GM18507 (cell line): ENCODE data around the gene STXBP4.

Experiments used
- DNase-seq: peaks from one replicate; pipeline ENCODE4 v3.0.0; 2011; ENCODE audit warnings: low read depth; ENCODE audit not compliant: insufficient read length; ENCODE audit errors: extremely low spot score
- FAIRE-seq: peaks from 2 replicates; lab custom pipeline; 2011; peaks lifted over from hg19 to GRCh38; lab: Jason Lieb, UNC

STXBP4 gene

DNA sequence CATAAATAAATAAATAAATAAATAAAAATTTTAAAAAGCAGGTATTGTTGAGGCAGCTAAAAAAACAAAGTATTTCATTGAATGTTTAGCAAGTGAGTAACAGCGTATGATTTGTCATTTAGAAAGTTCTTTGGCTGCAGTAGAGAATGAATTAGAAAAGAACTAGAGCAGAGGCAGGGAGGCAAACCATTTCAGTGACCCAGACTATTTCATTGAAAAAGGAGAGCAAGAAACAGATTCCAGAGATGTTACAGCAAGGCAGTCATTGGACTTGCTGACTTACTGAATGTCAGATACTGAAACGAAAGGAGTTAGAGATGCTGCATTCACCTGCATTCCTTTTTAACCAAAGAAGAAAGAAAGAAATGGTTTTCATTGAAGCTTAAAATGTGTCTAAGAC is 190.7 kb downstream of the STXBP4 start:
- FAIRE-seq (no peak), DNase-seq (no peak)

- FAIRE-seq (no peak), DNase-seq (no peak)
These were observed 191.9 kb downstream of the STXBP4 start for GRCh38 chr17:55160501-55160900.

- DNase-seq (no peak), FAIRE-seq (no peak)
These were observed 193.5 kb downstream of the STXBP4 start for GRCh38 chr17:55161935-55162555.

DNA sequence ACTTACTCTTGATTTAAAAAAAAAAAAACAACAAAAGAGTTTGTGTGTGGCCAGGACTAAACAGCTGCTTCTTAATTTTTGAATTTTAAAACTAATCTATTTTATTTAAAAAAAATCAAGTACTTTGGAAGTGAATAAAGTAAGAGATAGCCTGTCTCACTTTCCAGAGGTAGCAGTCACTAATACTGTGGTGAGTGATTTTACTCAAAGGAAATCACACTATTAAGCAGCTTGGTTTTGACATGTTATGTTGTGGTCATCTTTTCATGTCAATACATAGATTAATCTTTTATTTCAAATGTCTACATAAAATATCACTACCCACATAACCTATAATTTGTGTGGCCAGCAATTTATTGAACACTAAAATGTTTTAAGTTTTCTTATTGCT is 194.0 kb downstream of the STXBP4 start:
- DNase-seq (no peak), FAIRE-seq (no peak)

DNA sequence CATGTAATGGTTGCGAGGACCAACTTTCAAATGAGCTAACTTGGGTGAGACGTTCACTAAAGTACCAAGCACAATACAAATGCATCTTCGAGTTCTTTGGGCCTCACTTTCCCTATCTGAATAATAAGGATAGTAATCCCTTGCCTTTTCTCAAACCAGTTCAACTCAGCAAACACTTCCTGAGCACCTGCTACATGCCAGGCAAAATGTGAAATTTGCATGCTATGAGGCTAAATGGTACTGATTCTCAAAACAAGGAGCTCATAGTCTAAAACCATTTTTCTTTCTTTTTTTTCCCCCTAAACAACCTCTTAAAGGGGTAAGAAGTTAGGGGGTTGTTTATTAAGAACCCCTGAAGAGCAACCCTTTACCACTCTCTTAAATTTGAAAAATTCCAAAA is 194.8 kb downstream of the STXBP4 start:
- FAIRE-seq (no peak), DNase-seq (no peak)

GRCh38 chr17:55166506-55166905 is 197.9 kb downstream of the STXBP4 start:
- FAIRE-seq: no peak
- DNase-seq: no peak

DNA sequence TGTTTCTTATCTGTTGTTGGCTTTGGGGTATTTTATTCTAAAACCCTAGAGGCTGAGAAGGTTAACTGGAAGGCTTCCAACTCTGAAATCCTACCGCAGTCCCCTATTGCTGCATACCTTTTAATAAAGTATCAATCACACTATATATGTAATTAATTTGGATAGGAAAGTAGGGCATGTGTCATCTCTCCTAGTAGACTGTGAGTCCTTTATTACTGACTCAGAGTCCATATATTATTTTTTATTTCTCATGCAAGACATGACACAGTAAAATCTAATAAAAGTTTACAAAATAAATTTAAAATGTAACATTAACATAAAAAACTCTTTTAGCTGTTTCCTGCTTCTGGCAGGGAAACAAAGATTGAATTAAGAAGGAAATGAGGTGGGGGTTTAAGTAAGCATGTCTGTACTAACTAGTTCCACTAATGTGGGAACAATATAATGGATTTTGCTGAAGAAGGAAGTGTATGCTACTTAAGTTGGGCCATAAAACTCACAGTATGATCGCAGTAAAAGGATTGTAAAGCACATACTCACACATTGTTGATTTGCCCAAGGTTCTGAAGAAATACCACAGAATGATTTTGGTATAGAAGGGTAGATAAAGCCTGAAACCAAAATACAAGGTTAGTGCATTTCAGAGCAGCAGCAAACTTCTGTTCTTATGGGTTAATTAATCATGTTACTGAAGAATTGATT is 198.6 kb downstream of the STXBP4 start:
- DNase-seq (no peak), FAIRE-seq (no peak)

DNA sequence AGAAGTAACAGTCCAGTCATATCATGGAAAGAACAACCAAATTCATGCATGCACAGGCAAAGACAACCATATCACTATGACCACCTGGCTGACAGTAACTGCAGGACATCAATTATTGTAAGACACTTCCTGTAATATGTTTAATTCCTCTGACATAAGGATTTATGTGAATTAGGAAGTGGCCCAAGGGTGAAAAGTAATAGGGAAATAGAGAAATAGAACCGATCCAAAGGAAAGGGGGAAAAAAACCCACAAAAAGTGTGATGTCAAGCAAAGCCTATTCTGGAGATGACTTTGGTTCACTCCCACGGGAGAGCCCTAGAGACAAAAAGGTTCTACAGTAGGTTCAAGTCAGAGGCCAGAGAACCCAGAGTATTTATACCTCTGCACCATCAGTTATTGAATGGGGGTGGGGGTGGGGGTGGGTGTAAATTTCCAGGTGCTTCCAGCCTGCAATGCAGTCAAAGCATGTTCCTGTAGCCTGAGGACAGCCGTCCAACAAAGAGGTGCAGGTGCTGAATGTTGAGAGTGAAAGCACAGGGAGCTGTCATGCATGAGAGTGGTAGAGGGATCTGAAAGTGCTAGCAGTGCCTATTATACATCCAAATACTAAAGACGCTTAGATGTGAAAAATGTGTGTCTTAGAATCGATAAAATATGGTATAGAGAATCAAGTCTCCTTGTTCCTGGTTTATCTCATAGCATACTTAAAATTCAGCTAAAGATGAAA is 200.6 kb downstream of the STXBP4 start:
- FAIRE-seq: peak; percentile 73
- peak; percentile 9 for DNase-seq

GRCh38 chr17:55171634-55172328 is 203.2 kb downstream of the STXBP4 start:
- no peak for DNase-seq
- FAIRE-seq: no peak

DNA sequence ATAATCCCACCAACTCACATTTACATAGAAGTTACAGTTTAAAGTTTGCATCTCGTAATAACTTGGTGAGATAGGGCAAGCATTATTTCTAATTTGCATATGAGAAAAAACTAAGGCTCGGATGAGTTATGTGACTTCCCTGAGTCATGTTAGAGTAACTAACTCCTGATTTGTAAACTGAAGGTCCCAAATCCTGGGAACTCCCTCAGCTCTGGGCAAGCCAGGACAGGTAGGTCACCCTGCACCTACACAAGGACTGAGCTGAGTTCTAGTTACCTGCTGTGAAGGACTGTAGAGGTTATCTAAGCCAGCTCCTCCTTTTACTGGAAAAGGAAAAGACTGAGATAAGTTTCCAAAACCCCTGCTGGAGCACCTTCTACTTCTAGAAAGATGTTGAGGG is 204.0 kb downstream of the STXBP4 start:
- FAIRE-seq (no peak), DNase-seq (no peak)

- FAIRE-seq: no peak
- no peak for DNase-seq
These were observed 205.6 kb downstream of the STXBP4 start for GRCh38 chr17:55174133-55174532.

GRCh38 chr17:55175788-55176427 is 207.3 kb downstream of the STXBP4 start:
- FAIRE-seq: peak; percentile 56
- DNase-seq: no peak

DNA sequence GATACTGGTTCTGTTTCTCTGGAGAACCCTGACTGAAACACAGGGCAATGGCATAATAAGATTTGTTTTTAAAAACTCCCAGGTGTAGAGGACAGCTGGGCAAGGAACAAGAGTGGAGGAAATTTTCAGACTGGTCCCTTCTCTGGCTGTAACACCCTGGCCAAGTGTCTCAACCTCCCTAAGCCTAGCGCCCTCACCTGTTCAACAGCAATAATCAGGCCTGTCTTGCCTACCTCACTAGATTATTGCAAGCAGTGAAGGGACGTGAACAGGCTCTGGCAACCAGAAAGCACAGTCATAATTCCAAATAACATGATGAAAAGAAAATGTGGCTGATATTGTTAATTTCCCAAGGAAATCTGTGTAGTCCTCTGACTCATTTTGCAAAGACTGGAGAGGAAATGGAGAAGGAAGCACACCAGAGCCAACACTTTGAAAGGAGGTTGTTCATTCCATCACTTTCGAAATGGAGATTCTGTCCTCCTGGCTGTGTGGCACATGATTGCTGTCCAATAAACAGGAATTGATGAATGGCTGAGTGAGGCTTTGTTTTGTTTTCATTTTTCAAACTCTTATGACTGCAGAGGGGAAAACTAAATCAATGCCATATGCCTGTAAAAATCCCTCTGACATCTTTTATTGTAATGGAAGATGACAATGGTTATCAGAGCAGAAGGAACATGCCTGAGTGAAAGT is 208.7 kb downstream of the STXBP4 start:
- no peak for DNase-seq
- no peak for FAIRE-seq

DNA sequence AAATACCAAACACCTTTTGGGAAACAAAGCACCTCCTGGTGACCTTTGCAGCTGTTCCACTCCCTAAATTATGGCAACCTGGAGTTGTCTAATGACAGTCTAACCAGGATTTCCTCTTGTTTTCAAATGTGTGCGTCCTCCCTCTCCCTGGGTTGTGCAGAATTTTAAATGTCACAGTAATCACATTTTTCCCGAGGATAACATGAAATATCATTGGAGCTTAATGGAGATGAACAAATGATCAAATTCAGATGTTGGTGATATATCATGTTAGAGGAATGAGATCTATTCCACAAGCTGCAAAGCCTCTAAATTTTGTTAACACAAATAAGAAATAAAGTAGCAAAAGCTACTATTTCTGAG is 209.3 kb downstream of the STXBP4 start:
- DNase-seq: no peak
- no peak for FAIRE-seq

DNA sequence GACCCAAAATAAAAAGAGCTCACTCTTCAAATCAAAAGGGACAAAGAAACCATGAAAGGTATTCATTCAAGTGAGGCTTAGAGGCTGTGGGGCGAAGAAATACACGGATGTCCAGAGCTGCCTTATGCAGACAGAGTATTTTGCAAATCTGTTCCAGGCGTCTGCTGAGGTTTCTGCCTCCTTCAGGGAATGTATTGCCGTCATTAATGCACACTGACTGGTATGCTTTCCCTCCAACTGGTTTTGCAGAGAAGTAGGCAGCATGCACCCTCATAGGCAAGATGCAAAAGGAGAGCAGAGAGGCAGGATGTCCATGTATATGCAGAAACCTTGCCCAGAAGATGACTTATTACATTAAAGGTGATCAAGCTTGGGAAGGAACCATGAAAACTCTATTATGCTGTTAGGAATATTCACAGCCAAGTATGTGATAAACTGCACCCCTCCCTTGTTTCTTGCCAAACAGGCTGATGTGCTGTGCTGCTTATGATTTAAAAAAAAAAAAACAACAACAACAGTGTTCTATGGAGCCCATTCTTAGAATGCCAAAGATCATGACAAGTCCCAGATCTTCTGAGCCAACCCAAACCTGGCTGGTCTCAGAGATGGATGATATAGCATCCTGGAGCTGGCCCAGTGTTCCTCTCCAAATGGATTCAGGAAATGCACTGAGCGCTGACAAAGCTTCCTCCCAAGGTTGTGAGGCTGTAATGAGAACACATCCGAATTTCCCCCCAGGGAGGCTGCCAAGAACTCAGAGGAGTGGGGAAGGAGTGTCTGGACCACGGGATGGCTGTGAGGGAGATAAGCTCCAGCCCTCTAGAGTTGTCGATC is 218.6 kb downstream of the STXBP4 start:
- no peak for FAIRE-seq
- DNase-seq: no peak

- no peak for FAIRE-seq
These were observed 222.2 kb downstream of the STXBP4 start for GRCh38 chr17:55190748-55191147.

DNA sequence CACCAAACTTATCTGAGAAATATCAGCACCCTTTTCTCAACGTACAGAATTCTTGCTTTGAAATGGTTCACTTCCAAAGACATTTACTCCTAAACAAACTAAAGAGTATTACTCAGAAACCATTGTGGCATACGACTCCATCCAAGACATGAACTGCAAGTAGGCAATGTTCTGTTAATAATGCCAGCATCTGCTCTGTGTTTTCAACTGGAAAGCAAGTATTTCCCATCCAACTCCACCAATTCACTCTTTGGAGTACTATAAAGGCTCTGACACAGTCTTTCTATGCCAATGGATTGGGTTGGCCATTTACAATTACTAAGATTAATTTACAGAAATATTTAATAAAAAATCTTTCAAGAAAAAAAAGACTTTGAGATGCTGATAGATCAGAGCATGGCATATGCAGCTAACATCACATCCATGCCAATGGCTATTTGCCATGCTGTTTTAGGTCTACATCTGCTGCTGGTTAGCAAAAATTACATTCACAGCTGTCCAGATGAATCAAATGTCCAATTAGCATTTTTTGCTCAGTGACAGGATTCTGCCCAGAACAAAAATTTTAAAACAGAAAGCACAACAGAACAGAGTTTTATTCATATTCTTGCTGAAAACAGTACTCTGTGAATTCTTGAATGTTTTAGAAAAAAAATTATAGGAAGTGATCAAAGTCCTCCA is 230.3 kb downstream of the STXBP4 start:
- FAIRE-seq: no peak

More at GRCh38 chr17:55190748-55191147, 222.2 kb downstream of the STXBP4 start:
- no peak for DNase-seq

DNA sequence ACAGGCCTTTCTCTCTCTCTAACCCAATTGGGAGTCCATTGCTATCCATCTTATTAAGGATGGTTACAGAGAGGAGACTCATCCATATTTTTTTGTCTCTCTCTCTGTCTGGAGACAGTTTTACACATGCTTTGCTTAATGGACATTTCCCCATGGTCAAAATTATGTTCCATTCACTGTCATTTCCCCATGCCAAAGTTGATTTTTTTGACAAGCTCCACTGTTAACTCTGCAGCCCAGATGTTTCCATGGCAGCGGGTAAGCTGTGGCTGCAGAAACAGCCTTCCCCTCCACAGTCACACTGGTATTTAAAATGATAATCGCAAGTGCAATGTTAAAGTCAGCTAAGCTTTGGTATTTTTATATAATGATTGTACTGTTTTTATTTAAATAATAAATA is 232.3 kb downstream of the STXBP4 start:
- DNase-seq: no peak

More for the DNA sequence above, 230.3 kb downstream of the STXBP4 start:
- no peak for DNase-seq

More for the DNA sequence above, 232.3 kb downstream of the STXBP4 start:
- no peak for FAIRE-seq
